DND-41 (cell line): Measurements from ENCODE around the gene HECTD2.

ENCODE experiments used
- ATAC-seq: fragments of 200-7000 bp; cut with Tn5 transposase; 3 replicates; pipeline ENCODE4 v1.9.1; 2021; ENCODE audit warnings: low read depth; ENCODE audit not compliant: insufficient read depth
- DNase-seq: peaks from one replicate; pipeline ENCODE4 v3.0.0-alpha.2; 2020
- H2AFZ ChIP-seq: 2 replicates; pipeline ENCODE4 v1.6.0; 2012; ENCODE audit warnings: low read depth, low read length
- H3K27ac ChIP-seq: 2 replicates; pipeline ENCODE4 v1.5.1; 2012; ENCODE audit warnings: low read length, inconsistent platforms
- H3K27me3 ChIP-seq: fragments of 200-600 bp; sonication (generic); 2 replicates; pipeline ENCODE4 v1.6.0; 2012; ENCODE audit warnings: low read length, mild to moderate bottlenecking, inconsistent platforms; ENCODE audit not compliant: insufficient read depth, poor library complexity
- H3K36me3 ChIP-seq: 2 replicates; pipeline ENCODE4 v1.5.1; 2012; ENCODE audit warnings: low read length, inconsistent platforms; ENCODE audit not compliant: insufficient read depth
- H3K4me1 ChIP-seq: 2 replicates; pipeline ENCODE4 v1.5.1; 2012; ENCODE audit warnings: mild to moderate bottlenecking, low read length; ENCODE audit not compliant: insufficient read depth
- H3K4me2 ChIP-seq: 2 replicates; pipeline ENCODE4 v1.6.0; 2012; ENCODE audit warnings: mild to moderate bottlenecking, moderate library complexity, low read length, inconsistent platforms; ENCODE audit not compliant: insufficient read depth
- H3K4me3 ChIP-seq, 2 experiments: fragments of 200-600 bp in 1 of 2; shearing (Covaris generic) in 1 of 2; 2 replicates each; pipeline ENCODE4 v1.5.1; 2012 to 2016; ENCODE audit warnings: inconsistent platforms in 2 of 2, low read length in 2 of 2, mild to moderate bottlenecking in 2 of 2, low read depth in 1 of 2, moderate library complexity in 1 of 2
- H3K79me2 ChIP-seq: 2 replicates; pipeline ENCODE4 v1.6.0; 2012; ENCODE audit warnings: low read length, inconsistent platforms; ENCODE audit not compliant: insufficient read depth
- H3K9ac ChIP-seq: 2 replicates; pipeline ENCODE4 v1.6.0; 2012; ENCODE audit warnings: low read depth, mild to moderate bottlenecking, inconsistent platforms, low read length, moderate library complexity
- H3K9me3 ChIP-seq: 2 replicates; pipeline ENCODE4 v1.5.1; 2012; ENCODE audit warnings: low read length, moderate library complexity, mild to moderate bottlenecking, inconsistent platforms; ENCODE audit not compliant: insufficient read depth, severe bottlenecking
- H4K20me1 ChIP-seq: 2 replicates; pipeline ENCODE4 v1.6.0; 2012; ENCODE audit warnings: low read length; ENCODE audit not compliant: insufficient read depth
- EZH2 ChIP-seq: IDR thresholded peaks from 3 replicates; pipeline ENCODE4 v1.6.1; 2012; ENCODE audit warnings: borderline replicate concordance, low read depth, mild to moderate bottlenecking, moderate library complexity, low read length, inconsistent platforms; ENCODE audit not compliant: severe bottlenecking
- TF ChIP-seq, protein P1 (sequence below): IDR thresholded peaks from 2 replicates; pipeline ENCODE4 v1.5.1; 2012; ENCODE audit warnings: borderline replicate concordance, low read length, moderate library complexity, mild to moderate bottlenecking; ENCODE audit not compliant: poor library complexity, severe bottlenecking; ENCODE audit errors: extremely low read depth

HECTD2 gene

DNA sequence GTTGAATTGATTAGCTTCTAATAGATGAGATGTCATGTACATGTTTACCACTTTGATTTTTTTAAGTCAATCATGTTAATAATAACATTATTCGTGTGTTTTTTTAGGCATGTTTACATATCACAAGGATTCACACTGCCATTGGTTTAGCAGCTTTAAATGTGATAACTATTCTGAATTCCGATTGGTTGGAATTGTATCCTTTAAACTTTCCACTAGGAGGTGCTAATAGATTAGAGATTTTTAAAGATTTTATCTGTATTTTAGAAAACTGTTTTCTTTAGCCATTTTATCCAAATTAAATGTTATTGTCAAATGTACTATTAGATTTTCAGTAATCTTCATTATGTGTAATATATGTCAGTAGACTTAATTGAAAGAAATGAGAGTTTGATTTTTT lies 83.2 kb downstream of the HECTD2 start:
- no peak for TF ChIP-seq EZH2
- TF ChIP-seq, protein P1, sequence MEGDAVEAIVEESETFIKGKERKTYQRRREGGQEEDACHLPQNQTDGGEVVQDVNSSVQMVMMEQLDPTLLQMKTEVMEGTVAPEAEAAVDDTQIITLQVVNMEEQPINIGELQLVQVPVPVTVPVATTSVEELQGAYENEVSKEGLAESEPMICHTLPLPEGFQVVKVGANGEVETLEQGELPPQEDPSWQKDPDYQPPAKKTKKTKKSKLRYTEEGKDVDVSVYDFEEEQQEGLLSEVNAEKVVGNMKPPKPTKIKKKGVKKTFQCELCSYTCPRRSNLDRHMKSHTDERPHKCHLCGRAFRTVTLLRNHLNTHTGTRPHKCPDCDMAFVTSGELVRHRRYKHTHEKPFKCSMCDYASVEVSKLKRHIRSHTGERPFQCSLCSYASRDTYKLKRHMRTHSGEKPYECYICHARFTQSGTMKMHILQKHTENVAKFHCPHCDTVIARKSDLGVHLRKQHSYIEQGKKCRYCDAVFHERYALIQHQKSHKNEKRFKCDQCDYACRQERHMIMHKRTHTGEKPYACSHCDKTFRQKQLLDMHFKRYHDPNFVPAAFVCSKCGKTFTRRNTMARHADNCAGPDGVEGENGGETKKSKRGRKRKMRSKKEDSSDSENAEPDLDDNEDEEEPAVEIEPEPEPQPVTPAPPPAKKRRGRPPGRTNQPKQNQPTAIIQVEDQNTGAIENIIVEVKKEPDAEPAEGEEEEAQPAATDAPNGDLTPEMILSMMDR, result peak; percentile 45
- Histone ChIP-seq H3K27ac (no peak overlapping the region), H4K20me1 (no peaks in the 10 kb centered on the region), H3K9me3 (no peaks in the 10 kb centered on the region), H3K79me2 (no peaks in the 10 kb centered on the region), H3K4me2 (no peak overlapping the region), H3K36me3 (no peaks in the 10 kb centered on the region), H3K4me3 (no peak overlapping the region), H3K9ac (no peak overlapping the region), H2AFZ (no peak overlapping the region), H3K4me1 (no peaks in the 10 kb centered on the region), H3K27me3 (no peaks in the 10 kb centered on the region)
- ATAC-seq (no peak), DNase-seq (no peak)

DNA sequence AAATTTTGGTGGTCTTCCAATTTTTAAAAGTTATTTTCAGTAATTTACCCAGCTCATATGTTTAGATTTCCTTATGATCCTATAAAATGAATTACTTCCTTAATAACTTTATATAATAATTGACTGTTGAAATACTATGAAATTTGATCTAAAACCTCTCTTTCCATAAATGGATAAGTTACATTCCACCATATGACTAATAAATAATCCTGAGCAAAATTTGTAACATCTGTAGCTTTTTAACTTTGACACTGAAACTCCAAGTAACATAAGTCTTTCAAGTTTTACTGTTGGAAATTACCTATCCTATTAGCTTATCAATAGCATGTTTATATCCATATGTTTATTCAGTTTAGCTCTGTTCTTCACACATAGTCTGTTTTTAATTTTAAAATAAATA lies 85.3 kb downstream of the HECTD2 start:
- no peak overlapping the region for H3K4me2 ChIP-seq
- H3K36me3 ChIP-seq, result 0 out of 2 replicates have a peak, but pooled peaks cover 6% of the 10 kb centered on the region
- no peaks in the 10 kb centered on the region for H3K79me2 ChIP-seq
- H4K20me1 ChIP-seq, result no peaks in the 10 kb centered on the region
- no peaks in the 10 kb centered on the region for H3K4me1 ChIP-seq
- no peak overlapping the region for H3K27ac ChIP-seq
- no peak overlapping the region for H2AFZ ChIP-seq
- ATAC-seq (no peak), DNase-seq (no peak)
- no peaks in the 10 kb centered on the region for H3K9me3 ChIP-seq
- TF ChIP-seq, protein P1, result no peak
- no peak for TF ChIP-seq EZH2
- H3K27me3 ChIP-seq, result no peaks in the 10 kb centered on the region
- H3K9ac ChIP-seq, result no peak overlapping the region
- H3K4me3 ChIP-seq, result no peak overlapping the region

DNA sequence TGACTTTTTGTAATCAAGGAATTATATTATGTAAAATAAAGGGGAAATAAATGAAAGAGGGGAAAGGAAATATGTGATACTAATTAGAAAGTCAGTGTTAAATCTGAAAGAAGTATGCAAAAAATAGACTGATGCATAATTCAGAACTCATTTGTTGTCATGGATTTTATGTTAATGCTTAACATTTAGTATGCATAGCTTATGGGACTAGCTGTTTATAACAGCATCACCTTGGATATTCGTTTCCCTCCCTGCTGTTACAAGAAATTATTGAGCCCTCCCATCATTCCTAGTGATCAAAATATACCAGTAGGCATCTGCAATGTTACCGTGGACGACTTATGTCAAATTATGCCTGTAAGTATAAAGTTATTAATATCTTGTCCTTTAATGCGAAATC lies 85.9 kb downstream of the HECTD2 start:
- Histone ChIP-seq H3K79me2 (no peaks in the 10 kb centered on the region), H3K4me1 (no peaks in the 10 kb centered on the region), H3K9me3 (no peaks in the 10 kb centered on the region), H4K20me1 (no peaks in the 10 kb centered on the region), H3K9ac (no peak overlapping the region), H3K27me3 (no peaks in the 10 kb centered on the region), H3K4me2 (no peak overlapping the region), H3K27ac (no peak overlapping the region), H3K36me3 (0 out of 2 replicates have a peak, but pooled peaks cover 6% of the 10 kb centered on the region), H3K4me3 (no peak overlapping the region), H2AFZ (no peak overlapping the region)
- no peak for ATAC-seq
- no peak for TF ChIP-seq EZH2
- TF ChIP-seq, protein P1, result no peak
- no peak for DNase-seq
